Measurements from ENCODE around the gene CELA2B.
"Not testable (repeated sequence)": the region's sequence is repeated elsewhere in the genome, so short reads cannot be mapped to it uniquely, and the experiment has no call there.

CELA2B gene

DNA sequence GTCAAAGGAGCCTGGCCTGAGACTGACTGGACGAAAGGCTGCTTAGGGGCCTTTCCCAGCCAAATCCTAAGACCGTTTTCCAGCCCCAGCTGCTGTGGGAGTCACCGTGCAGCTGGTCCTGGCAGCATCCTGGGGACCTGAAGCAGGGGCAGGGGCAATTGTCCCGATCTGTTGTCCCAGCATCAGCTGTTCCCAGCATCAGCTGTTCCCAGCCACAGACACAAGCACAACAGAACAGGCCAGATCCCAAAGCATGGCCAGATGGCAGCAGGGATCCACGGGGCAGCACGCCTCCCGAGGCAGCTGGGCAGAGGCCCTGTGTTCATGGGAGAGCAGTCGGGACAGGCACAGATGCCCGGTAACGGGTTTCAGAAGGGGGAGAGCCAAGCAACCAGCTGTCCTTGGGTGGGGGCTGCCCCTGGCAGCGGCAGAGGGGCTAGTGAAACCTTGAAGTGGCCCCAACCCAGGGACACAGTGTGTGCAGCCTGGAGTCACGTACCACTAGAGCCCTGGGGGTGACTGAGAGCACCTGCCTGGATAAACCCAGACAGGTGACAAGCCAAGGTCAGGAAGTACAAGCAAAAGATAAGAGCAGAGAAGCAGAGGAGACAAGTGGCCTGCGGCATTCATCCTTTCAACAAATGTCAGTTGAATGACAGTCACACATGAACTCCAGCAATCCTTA is 13.3 kb downstream of the CELA2B start:
- H3K27ac ChIP-seq (ENCODE audit: extremely low read depth, low read depth, low read length), result no peak overlapping the region
- H3K4me1 ChIP-seq (ENCODE audit: control insufficient read depth, insufficient read depth, low read length), result no peaks in the 10 kb centered on the region
- TF ChIP-seq ZNF366 (tag by site-specific recombination; conservative IDR thresholded peaks at IDR 0.05), result no peak
- TF ChIP-seq ZNF549 (tag by site-specific recombination; IDR thresholded peaks at IDR 0.05), result no peak
- no peak for TF ChIP-seq ZNF558 (tag by site-specific recombination; IDR thresholded peaks at IDR 0.05)
- TF ChIP-seq ZBTB21 (tag by site-specific recombination; IDR thresholded peaks at IDR 0.05), result no peak
- TF ChIP-seq SP7 (tag by site-specific recombination; IDR thresholded peaks at IDR 0.05), result no peak
- no peak for TF ChIP-seq ZNF202 (tag by site-specific recombination; IDR thresholded peaks at IDR 0.05; ENCODE audit: borderline replicate concordance)
- no peak for TF ChIP-seq RBAK (tag by site-specific recombination; IDR thresholded peaks at IDR 0.05)
- no peak for TF ChIP-seq ZNF747 (tag by site-specific recombination; IDR thresholded peaks at IDR 0.05)
- no peak for TF ChIP-seq KLF9 (tag by site-specific recombination; IDR thresholded peaks at IDR 0.05; ENCODE audit: low read depth)
- no peak for TF ChIP-seq SCRT1 (tag by site-specific recombination; IDR thresholded peaks at IDR 0.05; ENCODE audit: borderline replicate concordance)
- TF ChIP-seq KLF1 (tag by site-specific recombination; IDR thresholded peaks at IDR 0.05), result no peak
- no peak for TF ChIP-seq ZNF768 (tag by site-specific recombination; IDR thresholded peaks at IDR 0.05)
- no peak for TF ChIP-seq ZNF404 (tag by site-specific recombination; IDR thresholded peaks at IDR 0.05)
- no peak for TF ChIP-seq ZNF350 (tag by site-specific recombination; IDR thresholded peaks at IDR 0.05)
- CTCF ChIA-PET, result no interaction called here
- no peaks in the 10 kb centered on the region for H3K9me3 ChIP-seq (ENCODE audit: control insufficient read depth, insufficient read depth, low read depth, low read length)
- peaks cover 0 to 27% of the 10 kb centered on the region in 2 experiments; a peak in 1 of 3 replicates for H3K36me3 ChIP-seq (ENCODE audit: control insufficient read depth in 2 of 2, insufficient read depth in 1 of 2, low read length in 2 of 2)
- POLR2A ChIA-PET, result no interaction called here
- H3K4me3 ChIP-seq (ENCODE audit: low read depth, low read length), result no peak overlapping the region

DNA sequence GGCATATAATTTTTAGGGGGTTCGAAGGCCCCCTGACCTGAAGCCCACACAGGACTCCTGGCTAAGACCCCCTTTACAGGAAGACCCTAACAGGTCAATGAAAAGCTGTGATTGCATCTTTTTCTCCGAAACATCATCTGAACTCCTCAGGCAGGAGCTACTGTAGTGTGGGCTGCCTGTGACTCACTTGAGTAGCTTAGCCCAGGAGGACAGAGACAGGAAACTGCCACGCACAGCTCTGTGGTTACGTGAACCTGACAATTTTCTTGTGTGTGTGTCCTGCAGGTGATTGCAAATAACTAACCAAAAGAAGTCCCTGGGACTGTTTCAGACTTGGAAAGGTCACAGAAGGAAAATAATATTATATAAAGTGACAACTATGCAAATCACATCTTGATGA is 15.1 kb downstream of the CELA2B start:
- CTCF ChIA-PET, result interaction anchor here (0.6 kb wide), 1 partner anchor 38 kb away, joined by 3 read pairs; no protein-coding TSS in a partner anchor
- POLR2A ChIA-PET, result not testable (repeated sequence)
- peaks cover 0 to 34% of the 10 kb centered on the region in 2 experiments; a peak in 1 of 3 replicates for H3K36me3 ChIP-seq (ENCODE audit: control insufficient read depth in 2 of 2, insufficient read depth in 1 of 2, low read length in 2 of 2)

GRCh38 chr1:15492596-15492995 is 16.7 kb downstream of the CELA2B start:
- Histone ChIP-seq H3K4me3 (ENCODE audit: low read depth, low read length) (no peak overlapping the region), H3K4me1 (ENCODE audit: control insufficient read depth, insufficient read depth, low read length) (no peaks in the 10 kb centered on the region), H3K36me3 (ENCODE audit: control insufficient read depth in 2 of 2, insufficient read depth in 1 of 2, low read length in 2 of 2) (peaks cover 0 to 34% of the 10 kb centered on the region in 2 experiments; a peak in 1 of 3 replicates), H3K27ac (ENCODE audit: extremely low read depth, low read depth, low read length) (no peak overlapping the region), H3K9me3 (ENCODE audit: control insufficient read depth, insufficient read depth, low read depth, low read length) (no peaks in the 10 kb centered on the region)
- ChIA-PET CTCF (no interaction called here), POLR2A (no interaction called here)
- TF ChIP-seq ZNF248 (tag by site-specific recombination; IDR thresholded peaks at IDR 0.05) (no peak), ZNF670 (tag by site-specific recombination; IDR thresholded peaks at IDR 0.05; ENCODE audit: low read depth) (no peak), ZNF169 (tag by site-specific recombination; IDR thresholded peaks at IDR 0.05) (no peak), PRDM2 (tag by site-specific recombination; IDR thresholded peaks at IDR 0.05; ENCODE audit: borderline replicate concordance) (no peak), ZNF561 (tag by site-specific recombination; IDR thresholded peaks at IDR 0.05; ENCODE audit: borderline replicate concordance) (no peak)

More for the DNA sequence above, 15.1 kb downstream of the CELA2B start:
- not testable (repeated sequence) for H3K9me3 ChIP-seq (ENCODE audit: control insufficient read depth, insufficient read depth, low read depth, low read length); H3K27ac ChIP-seq (ENCODE audit: extremely low read depth, low read depth, low read length); H3K4me1 ChIP-seq (ENCODE audit: control insufficient read depth, insufficient read depth, low read length); H3K4me3 ChIP-seq (ENCODE audit: low read depth, low read length)
